Measurements from ENCODE around the gene CPPED1. TPM values are rescaled to one million over a fixed set of nuclear protein-coding genes. Genes with fewer than 3 reads are reported as not detected.
A peak's percentile ranks its signal among the peaks of the same experiment; 100 is the strongest.
"Not testable (repeated sequence)": the region's sequence is repeated elsewhere in the genome, so short reads cannot be mapped to it uniquely, and the experiment has no call there.

The CPPED1 gene
- total RNA-seq, 1 donor, result 13.8 TPM

GRCh38 chr16:12801511-12802042 is 2.1 kb downstream of the CPPED1 start:
- TF ChIP-seq, protein P1, sequence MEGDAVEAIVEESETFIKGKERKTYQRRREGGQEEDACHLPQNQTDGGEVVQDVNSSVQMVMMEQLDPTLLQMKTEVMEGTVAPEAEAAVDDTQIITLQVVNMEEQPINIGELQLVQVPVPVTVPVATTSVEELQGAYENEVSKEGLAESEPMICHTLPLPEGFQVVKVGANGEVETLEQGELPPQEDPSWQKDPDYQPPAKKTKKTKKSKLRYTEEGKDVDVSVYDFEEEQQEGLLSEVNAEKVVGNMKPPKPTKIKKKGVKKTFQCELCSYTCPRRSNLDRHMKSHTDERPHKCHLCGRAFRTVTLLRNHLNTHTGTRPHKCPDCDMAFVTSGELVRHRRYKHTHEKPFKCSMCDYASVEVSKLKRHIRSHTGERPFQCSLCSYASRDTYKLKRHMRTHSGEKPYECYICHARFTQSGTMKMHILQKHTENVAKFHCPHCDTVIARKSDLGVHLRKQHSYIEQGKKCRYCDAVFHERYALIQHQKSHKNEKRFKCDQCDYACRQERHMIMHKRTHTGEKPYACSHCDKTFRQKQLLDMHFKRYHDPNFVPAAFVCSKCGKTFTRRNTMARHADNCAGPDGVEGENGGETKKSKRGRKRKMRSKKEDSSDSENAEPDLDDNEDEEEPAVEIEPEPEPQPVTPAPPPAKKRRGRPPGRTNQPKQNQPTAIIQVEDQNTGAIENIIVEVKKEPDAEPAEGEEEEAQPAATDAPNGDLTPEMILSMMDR (IDR thresholded peaks at IDR 0.05; ENCODE audit: insufficient read depth, low read depth, low read length), result no peak
- DNase-seq (ENCODE audit: low read depth), result peak; percentile 94

DNA sequence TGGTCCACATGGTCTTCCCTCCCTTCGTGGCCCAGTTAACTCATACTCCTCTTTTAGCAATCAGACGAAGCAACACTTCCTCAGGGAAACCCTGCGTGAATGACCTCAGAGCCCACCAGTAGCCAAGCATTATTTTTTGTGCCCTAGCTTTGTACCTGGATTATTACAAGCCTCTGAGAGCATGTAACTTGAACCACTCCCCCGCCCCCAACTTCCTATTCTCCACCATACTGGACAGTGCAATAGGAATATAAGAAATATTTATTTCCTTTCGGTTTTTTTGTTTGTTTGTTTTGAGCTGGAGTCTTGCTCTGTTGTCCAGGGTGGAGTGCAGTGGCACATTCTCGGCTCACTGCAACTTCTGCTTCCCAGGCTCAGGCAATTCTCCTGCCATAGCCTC is 2.9 kb downstream of the CPPED1 start:
- TF ChIP-seq, protein P1 (IDR thresholded peaks at IDR 0.05; ENCODE audit: insufficient read depth, low read depth, low read length), result no peak
- DNase-seq (ENCODE audit: low read depth), result no peak
- no peak overlapping the region for H3K4me3 ChIP-seq (ENCODE audit: low read depth, low read length)

More at GRCh38 chr16:12801511-12802042, 2.1 kb downstream of the CPPED1 start:
- H3K4me3 ChIP-seq (ENCODE audit: low read depth, low read length), result peak overlapping the region; percentile 44

- H3K4me3 ChIP-seq (ENCODE audit: low read depth, low read length); DNase-seq (ENCODE audit: low read depth): not testable (repeated sequence)
These were observed 3.7 kb downstream of the CPPED1 start for GRCh38 chr16:12799996-12800395.

DNA sequence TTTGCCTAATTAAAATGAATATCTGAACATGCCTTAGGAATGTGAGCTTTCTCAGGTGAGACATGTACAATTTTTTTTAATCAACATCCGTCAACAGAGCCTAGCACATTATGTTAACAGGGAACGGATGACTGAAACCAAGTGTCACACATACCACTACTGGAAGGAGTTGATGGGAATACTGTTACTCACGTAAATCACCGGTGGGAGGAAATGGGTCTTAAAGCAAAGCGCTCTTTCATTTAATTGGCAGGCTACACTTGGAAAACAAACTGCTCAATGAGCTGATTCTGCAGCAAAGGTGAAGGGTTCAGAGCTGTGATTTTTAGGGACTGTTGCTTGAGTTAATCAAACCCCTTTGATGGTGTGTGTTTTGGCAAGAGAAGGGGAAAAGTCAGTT is 4.8 kb downstream of the CPPED1 start:
- TF ChIP-seq, protein P1 (IDR thresholded peaks at IDR 0.05; ENCODE audit: insufficient read depth, low read depth, low read length), result no peak
- no peak overlapping the region for H3K4me3 ChIP-seq (ENCODE audit: low read depth, low read length)
- no peak for DNase-seq (ENCODE audit: low read depth)

GRCh38 chr16:12798171-12798570 is 5.5 kb downstream of the CPPED1 start:
- H3K4me3 ChIP-seq (ENCODE audit: low read depth, low read length), result no peak overlapping the region
- TF ChIP-seq, protein P1 (IDR thresholded peaks at IDR 0.05; ENCODE audit: insufficient read depth, low read depth, low read length), result no peak
- no peak for DNase-seq (ENCODE audit: low read depth)

DNA sequence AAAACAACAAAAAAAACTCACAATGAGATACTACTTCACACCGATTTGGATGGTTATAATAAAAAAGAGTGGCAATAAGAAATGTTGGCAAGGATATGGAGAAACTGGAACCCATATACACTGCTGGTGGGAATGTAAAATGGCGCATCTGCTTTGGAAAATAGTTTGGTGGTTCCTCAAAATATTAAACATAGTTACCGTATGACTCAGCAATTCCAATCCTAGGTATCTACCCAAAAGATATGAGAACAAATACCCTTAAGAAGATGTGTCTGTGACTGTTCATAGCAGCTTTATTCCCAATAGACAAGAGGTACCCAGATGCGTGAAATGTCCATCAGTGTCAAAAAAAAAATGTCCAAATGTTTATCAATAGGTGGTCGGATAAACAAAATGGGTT is 7.2 kb downstream of the CPPED1 start:
- H3K4me3 ChIP-seq (ENCODE audit: low read depth, low read length), result no peak overlapping the region
- DNase-seq (ENCODE audit: low read depth), result no peak
- TF ChIP-seq, protein P1 (IDR thresholded peaks at IDR 0.05; ENCODE audit: insufficient read depth, low read depth, low read length), result no peak

GRCh38 chr16:12794486-12795387 is 8.9 kb downstream of the CPPED1 start:
- TF ChIP-seq, protein P1 (IDR thresholded peaks at IDR 0.05; ENCODE audit: insufficient read depth, low read depth, low read length), result no peak
- no peak for DNase-seq (ENCODE audit: low read depth)
- no peak overlapping the region for H3K4me3 ChIP-seq (ENCODE audit: low read depth, low read length)

Measured in fibroblast of villous mesenchyme (primary cell).